Stomach (tissue), 4 donors: ENCODE results near the gene PTK6.

Experiments used
- CTCF ChIP-seq, 7 experiments: fragments of 450-650 bp in 4 of 7; fragments of 200-600 bp in 3 of 7; sonication (generic) in 3 of 7; IDR thresholded peaks; one replicate each; pipeline ENCODE4 v1.5.1; 2016 to 2019; ENCODE audit warnings: antibody characterized with exemption in 7 of 7, control low read depth in 2 of 7, mild to moderate bottlenecking in 1 of 7
- POLR2A ChIP-seq, 4 donors: fragments of 450-650 bp; IDR thresholded peaks; one replicate each; pipeline ENCODE4 v1.6.1; 2016; ENCODE audit warnings: antibody characterized with exemption in 4 of 4, control low read depth in 2 of 4, mild to moderate bottlenecking in 1 of 4, moderate library complexity in 1 of 4
- POLR2AphosphoS5 ChIP-seq, 3 donors: sonication (generic); formaldehyde crosslinking; IDR thresholded peaks; one replicate each; pipeline ENCODE4 v1.6.1; 2016; ENCODE audit warnings: antibody characterized with exemption in 3 of 3

- no peak for TF ChIP-seq POLR2AphosphoS5 (IDR thresholded peaks at IDR 0.05)
- TF ChIP-seq CTCF (IDR thresholded peaks at IDR 0.05) = no peak
- no peak for TF ChIP-seq POLR2A (IDR thresholded peaks at IDR 0.05)
Observed at GRCh38 chr20:63493563-63494020, 43.6 kb downstream of the PTK6 start.
